Hepatocyte (in vitro differentiated cells): ENCODE data around the gene UCHL5. TPM values are rescaled to one million over a fixed set of nuclear protein-coding genes. Genes with fewer than 3 reads are reported as not detected.
"Not testable (repeated sequence)": the region's sequence is repeated elsewhere in the genome, so short reads cannot be mapped to it uniquely, and the experiment has no call there.

ENCODE experiments used
- DNase-seq: peaks from one replicate; pipeline ENCODE4 v3.0.0-alpha.2; 2016; ENCODE audit warnings: low spot score
- H2AFZ ChIP-seq: fragments of 200-600 bp; sonication (generic); 2 replicates; pipeline ENCODE4 v1.6.0; 2016; ENCODE audit warnings: antibody characterized with exemption, mild to moderate bottlenecking
- H3K27ac ChIP-seq: fragments of 200-600 bp; sonication (generic); 2 replicates; pipeline ENCODE4 v1.5.1; 2016; ENCODE audit warnings: mild to moderate bottlenecking
- H3K27me3 ChIP-seq: fragments of 200-600 bp; sonication (generic); 2 replicates; pipeline ENCODE4 v1.6.1; 2016
- H3K36me3 ChIP-seq: fragments of 200-600 bp; sonication (generic); replicated peaks from 2 replicates; pipeline ENCODE4 v1.5.1; 2016; ENCODE audit warnings: low read depth; ENCODE audit not compliant: insufficient read depth
- H3K4me1 ChIP-seq: fragments of 200-600 bp; sonication (generic); 2 replicates; pipeline ENCODE4 v1.5.1; 2016; ENCODE audit warnings: mild to moderate bottlenecking, moderate library complexity; ENCODE audit not compliant: insufficient read depth
- H3K4me2 ChIP-seq: fragments of 200-600 bp; sonication (generic); 2 replicates; pipeline ENCODE4 v1.6.0; 2016
- H3K4me3 ChIP-seq: fragments of 200-600 bp; sonication (generic); 2 replicates; pipeline ENCODE4 v1.5.1; 2016; ENCODE audit warnings: mild to moderate bottlenecking
- H3K79me2 ChIP-seq: fragments of 200-600 bp; sonication (generic); 2 replicates; pipeline ENCODE4 v1.6.0; 2017; ENCODE audit warnings: mild to moderate bottlenecking
- H3K9me2 ChIP-seq: fragments of 200-600 bp; sonication (generic); replicated peaks from 2 replicates; pipeline ENCODE4 v1.6.0; 2017; ENCODE audit warnings: mild to moderate bottlenecking; ENCODE audit not compliant: insufficient read depth
- H3K9me3 ChIP-seq: fragments of 200-600 bp; sonication (generic); 2 replicates; pipeline ENCODE4 v1.5.1; 2016; ENCODE audit warnings: low read depth, mild to moderate bottlenecking
- H4K20me1 ChIP-seq: fragments of 200-600 bp; sonication (generic); 2 replicates; pipeline ENCODE4 v1.6.0; 2016; ENCODE audit warnings: mild to moderate bottlenecking; ENCODE audit not compliant: insufficient read depth, poor library complexity, severe bottlenecking
- CTCF ChIP-seq: fragments of 200-600 bp; sonication (generic); IDR thresholded peaks from 2 replicates; pipeline ENCODE4 v1.5.1; 2016; ENCODE audit warnings: antibody characterized with exemption, mild to moderate bottlenecking; ENCODE audit not compliant: poor library complexity
- EZH2 ChIP-seq: fragments of 200-600 bp; sonication (generic); IDR thresholded peaks from 2 replicates; pipeline ENCODE4 v1.6.1; 2016; ENCODE audit warnings: antibody characterized with exemption, mild to moderate bottlenecking, borderline replicate concordance
- EZH2phosphoT487 ChIP-seq: fragments of 200-600 bp; sonication (generic); IDR thresholded peaks from one replicate; pipeline ENCODE4 v1.6.1; 2018; ENCODE audit warnings: antibody characterized with exemption, mild to moderate bottlenecking, low read depth, moderate library complexity; ENCODE audit not compliant: unreplicated experiment, severe bottlenecking
- WGBS: methylation state at CpG from one replicate; pipeline ENCODE4 v1.1.6; 2016; ENCODE audit warnings: low lambda C conversion rate; ENCODE audit errors: missing lambda C conversion rate; 5-methylcytosine and 5-hydroxymethylcytosine counted together
- polyA plus RNA-seq: library from polyadenylated mRNA; unstranded; fragments of >200 nt; fragmentation: Nextera tagmentation; extraction: Ambion mirVana; gene quantifications from 2 replicates; pipeline ENCODE4 v1.2.1, GENCODE V29; 2016
- total RNA-seq: library from RNA; depleted of rRNA; stranded (reverse); fragments of >200 nt; gene quantifications from 2 replicates; pipeline ENCODE4 v1.2.3, GENCODE V29; 2014

The UCHL5 gene
- total and polyA plus RNA-seq, 2 experiments from 2014 or later: 34.9 to 36.6 TPM

GRCh38 chr1:193054169-193054675, 4.9 kb downstream of the UCHL5 start:
- Histone ChIP-seq H3K4me1 (peaks cover 7% of the 10 kb centered on the region), H3K36me3 (no peaks in the 10 kb centered on the region), H3K4me3 (no peak overlapping the region), H3K9me3 (no peaks in the 10 kb centered on the region), H3K27ac (no peak overlapping the region), H2AFZ (no peak overlapping the region), H3K79me2 (peaks cover 71% of the 10 kb centered on the region), H3K9me2 (no peaks in the 10 kb centered on the region), H3K27me3 (no peaks in the 10 kb centered on the region), H4K20me1 (no peaks in the 10 kb centered on the region), H3K4me2 (no peak overlapping the region)
- 91% methylated on average over 4 of the region's 4 CpGs for WGBS
- no peak for DNase-seq
- TF ChIP-seq EZH2: no peak
- TF ChIP-seq EZH2phosphoT487: no peak
- no peak for TF ChIP-seq CTCF

GRCh38 chr1:193048913-193049312, 10.2 kb downstream of the UCHL5 start:
- H2AFZ ChIP-seq, H4K20me1 ChIP-seq, DNase-seq, H3K36me3 ChIP-seq, H3K4me3 ChIP-seq, H3K27me3 ChIP-seq, H3K9me3 ChIP-seq, H3K9me2 ChIP-seq, H3K27ac ChIP-seq, H3K4me2 ChIP-seq, H3K4me1 ChIP-seq: not testable (repeated sequence)
- peaks cover 27% of the 10 kb centered on the region for H3K79me2 ChIP-seq
- 86% methylated on average over 5 of the region's 5 CpGs for WGBS

GRCh38 chr1:193042766-193043691, 16.1 kb downstream of the UCHL5 start:
- no peak for DNase-seq
- peaks cover 4% of the 10 kb centered on the region for H3K79me2 ChIP-seq
- TF ChIP-seq CTCF: no peak
- no peak for TF ChIP-seq EZH2
- TF ChIP-seq EZH2phosphoT487: no peak
- H2AFZ ChIP-seq: no peak overlapping the region
- WGBS: 100% methylated on average over 1 of the region's 1 CpG
- H3K27me3 ChIP-seq: no peaks in the 10 kb centered on the region
- no peaks in the 10 kb centered on the region for H3K9me2 ChIP-seq
- H3K4me1 ChIP-seq: no peaks in the 10 kb centered on the region
- H3K27ac ChIP-seq: no peak overlapping the region
- no peak overlapping the region for H3K4me3 ChIP-seq
- H4K20me1 ChIP-seq: no peaks in the 10 kb centered on the region
- H3K36me3 ChIP-seq: no peaks in the 10 kb centered on the region
- no peaks in the 10 kb centered on the region for H3K9me3 ChIP-seq
- no peak overlapping the region for H3K4me2 ChIP-seq

GRCh38 chr1:193040011-193040410, 19.1 kb downstream of the UCHL5 start:
- no peaks in the 10 kb centered on the region for H3K36me3 ChIP-seq
- H3K9me2 ChIP-seq: no peaks in the 10 kb centered on the region
- H3K4me2 ChIP-seq: no peak overlapping the region
- no peak overlapping the region for H3K27ac ChIP-seq
- no peak overlapping the region for H3K4me3 ChIP-seq
- no peak for DNase-seq
- peaks cover 22% of the 10 kb centered on the region for H3K79me2 ChIP-seq
- no peaks in the 10 kb centered on the region for H3K9me3 ChIP-seq
- no peaks in the 10 kb centered on the region for H4K20me1 ChIP-seq
- no peaks in the 10 kb centered on the region for H3K27me3 ChIP-seq
- 88% methylated on average over 3 of the region's 3 CpGs for WGBS
- TF ChIP-seq EZH2phosphoT487: no peak
- TF ChIP-seq EZH2: no peak
- no peak for TF ChIP-seq CTCF
- H3K4me1 ChIP-seq: no peaks in the 10 kb centered on the region
- H2AFZ ChIP-seq: no peak overlapping the region
